ENCODE data around the gene TNNT3. TPM values are rescaled to one million over a fixed set of nuclear protein-coding genes. Genes with fewer than 3 reads are reported as not detected.

Gene TNNT3
- total RNA-seq, 2 donors from 2014 or later = 0.72 TPM; not detected in 1

DNA sequence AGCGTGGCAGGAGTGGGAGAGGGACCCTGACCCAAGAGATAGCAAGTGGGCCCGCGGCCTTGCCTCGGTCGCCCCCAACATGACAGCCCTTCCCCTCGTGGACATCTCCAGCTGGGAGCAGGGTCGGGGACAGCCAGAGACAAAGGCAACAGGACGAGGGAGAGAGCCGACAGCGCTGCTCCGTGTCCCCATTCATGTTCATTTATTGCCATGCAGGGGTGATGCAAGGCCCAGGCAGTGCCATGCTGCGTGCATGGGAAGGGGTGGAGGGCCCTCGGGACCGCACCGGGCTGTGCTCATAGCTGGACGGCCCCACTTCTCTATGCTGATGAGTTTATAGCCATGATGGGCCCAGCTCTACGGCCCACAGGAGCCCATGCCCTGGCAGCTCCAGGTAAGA lies 40.3 kb downstream of the TNNT3 start:
- no peaks in the 10 kb centered on the region for H3K36me3 ChIP-seq
- TF ChIP-seq, protein P1, sequence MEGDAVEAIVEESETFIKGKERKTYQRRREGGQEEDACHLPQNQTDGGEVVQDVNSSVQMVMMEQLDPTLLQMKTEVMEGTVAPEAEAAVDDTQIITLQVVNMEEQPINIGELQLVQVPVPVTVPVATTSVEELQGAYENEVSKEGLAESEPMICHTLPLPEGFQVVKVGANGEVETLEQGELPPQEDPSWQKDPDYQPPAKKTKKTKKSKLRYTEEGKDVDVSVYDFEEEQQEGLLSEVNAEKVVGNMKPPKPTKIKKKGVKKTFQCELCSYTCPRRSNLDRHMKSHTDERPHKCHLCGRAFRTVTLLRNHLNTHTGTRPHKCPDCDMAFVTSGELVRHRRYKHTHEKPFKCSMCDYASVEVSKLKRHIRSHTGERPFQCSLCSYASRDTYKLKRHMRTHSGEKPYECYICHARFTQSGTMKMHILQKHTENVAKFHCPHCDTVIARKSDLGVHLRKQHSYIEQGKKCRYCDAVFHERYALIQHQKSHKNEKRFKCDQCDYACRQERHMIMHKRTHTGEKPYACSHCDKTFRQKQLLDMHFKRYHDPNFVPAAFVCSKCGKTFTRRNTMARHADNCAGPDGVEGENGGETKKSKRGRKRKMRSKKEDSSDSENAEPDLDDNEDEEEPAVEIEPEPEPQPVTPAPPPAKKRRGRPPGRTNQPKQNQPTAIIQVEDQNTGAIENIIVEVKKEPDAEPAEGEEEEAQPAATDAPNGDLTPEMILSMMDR (IDR thresholded peaks at IDR 0.05) = no peak
- H3K27ac ChIP-seq = no peak overlapping the region
- no peak for DNase-seq
- H3K4me1 ChIP-seq = no peaks in the 10 kb centered on the region
- no peak overlapping the region for H3K9ac ChIP-seq (ENCODE audit: low read depth in 2 of 2, low read length in 2 of 2)
- no peak overlapping the region for H3K4me3 ChIP-seq
- no peaks in the 10 kb centered on the region for H3K9me3 ChIP-seq
- intact Hi-C loops (cut with DNase I) = no loop called here
- H3K27me3 ChIP-seq = no peaks in the 10 kb centered on the region

DNA sequence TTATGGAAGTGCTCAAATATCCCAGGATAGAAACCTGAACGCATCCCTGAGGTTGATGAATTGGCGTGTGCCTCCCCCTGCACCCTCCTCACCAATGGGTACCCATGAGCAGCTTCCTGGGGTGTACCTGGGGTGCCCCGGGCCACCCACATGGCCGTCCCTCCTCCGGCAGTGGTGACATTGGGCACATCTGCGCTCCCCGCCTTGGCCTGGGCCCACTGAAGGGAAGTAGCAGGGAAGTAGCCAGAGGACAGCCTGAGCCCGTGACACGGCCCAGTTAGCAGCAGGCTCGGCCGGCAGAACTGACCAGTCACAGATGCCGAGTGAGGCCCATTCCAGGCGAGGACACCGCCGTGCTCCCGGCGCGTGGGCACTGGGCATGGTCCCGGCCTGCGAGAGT lies 44.4 kb downstream of the TNNT3 start:
- H3K36me3 ChIP-seq = no peaks in the 10 kb centered on the region
- no peaks in the 10 kb centered on the region for H3K27me3 ChIP-seq
- TF ChIP-seq, protein P1 (IDR thresholded peaks at IDR 0.05) = no peak
- no peak for DNase-seq
- H3K4me3 ChIP-seq = no peak overlapping the region
- intact Hi-C loops (cut with DNase I) = no loop called here
- no peak overlapping the region for H3K9ac ChIP-seq (ENCODE audit: low read depth in 2 of 2, low read length in 2 of 2)
- no peaks in the 10 kb centered on the region for H3K9me3 ChIP-seq
- H3K27ac ChIP-seq = no peak overlapping the region
- no peaks in the 10 kb centered on the region for H3K4me1 ChIP-seq

DNA sequence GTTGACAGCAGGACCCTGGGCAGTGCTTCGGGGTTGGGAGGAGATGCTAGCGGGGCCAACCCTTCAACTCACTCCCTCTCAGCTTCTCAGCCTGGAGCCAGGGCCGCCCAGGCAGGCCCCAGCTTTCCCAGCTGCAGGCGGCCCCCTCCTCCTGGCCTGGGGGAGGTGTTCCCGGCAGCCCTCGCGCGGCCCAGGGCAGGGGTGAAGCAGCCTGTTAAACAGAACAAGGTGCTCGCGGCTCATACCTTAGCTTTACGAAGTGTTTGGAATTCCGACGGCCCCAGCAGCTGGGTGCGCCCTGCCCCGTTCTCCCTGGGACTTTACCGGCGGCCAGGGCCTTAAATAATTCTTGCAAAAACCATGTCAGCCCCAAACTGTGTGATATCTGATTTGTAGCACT lies 44.8 kb downstream of the TNNT3 start:
- Histone ChIP-seq H3K4me1 (no peaks in the 10 kb centered on the region), H3K9me3 (no peaks in the 10 kb centered on the region), H3K9ac (ENCODE audit: low read depth in 2 of 2, low read length in 2 of 2) (no peak overlapping the region), H3K4me3 (no peak overlapping the region), H3K36me3 (no peaks in the 10 kb centered on the region), H3K27ac (no peak overlapping the region), H3K27me3 (no peaks in the 10 kb centered on the region)
- no peak for DNase-seq
- intact Hi-C loops (cut with DNase I) = no loop called here
- TF ChIP-seq, protein P1 (IDR thresholded peaks at IDR 0.05) = no peak

DNA sequence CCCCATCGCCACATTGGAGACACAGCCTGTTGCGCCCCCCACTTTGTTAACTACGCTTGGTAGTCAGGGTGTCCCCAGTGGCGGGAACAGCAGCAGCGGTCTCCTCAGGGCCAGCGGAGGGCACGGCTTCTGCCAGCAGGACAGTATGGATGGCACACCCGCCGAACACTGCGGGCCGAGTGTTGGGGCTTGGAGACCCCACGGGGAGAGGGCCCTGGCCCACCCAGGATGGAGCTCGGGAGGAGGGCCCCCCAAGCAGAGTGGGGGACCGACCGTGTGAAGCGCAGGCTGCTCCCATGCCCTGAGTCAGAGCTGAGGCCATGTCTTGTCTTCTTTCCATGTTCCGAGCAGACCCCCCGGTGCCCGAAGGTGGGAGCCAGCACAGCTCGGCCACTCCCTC lies 45.5 kb downstream of the TNNT3 start:
- Histone ChIP-seq H3K4me3 (no peak overlapping the region), H3K4me1 (no peaks in the 10 kb centered on the region), H3K9ac (ENCODE audit: low read depth in 2 of 2, low read length in 2 of 2) (no peak overlapping the region), H3K27ac (no peak overlapping the region), H3K27me3 (no peaks in the 10 kb centered on the region), H3K36me3 (no peaks in the 10 kb centered on the region), H3K9me3 (no peaks in the 10 kb centered on the region)
- TF ChIP-seq, protein P1 (IDR thresholded peaks at IDR 0.05) = no peak
- intact Hi-C loops (cut with DNase I) = no loop called here
- no peak for DNase-seq

DNA sequence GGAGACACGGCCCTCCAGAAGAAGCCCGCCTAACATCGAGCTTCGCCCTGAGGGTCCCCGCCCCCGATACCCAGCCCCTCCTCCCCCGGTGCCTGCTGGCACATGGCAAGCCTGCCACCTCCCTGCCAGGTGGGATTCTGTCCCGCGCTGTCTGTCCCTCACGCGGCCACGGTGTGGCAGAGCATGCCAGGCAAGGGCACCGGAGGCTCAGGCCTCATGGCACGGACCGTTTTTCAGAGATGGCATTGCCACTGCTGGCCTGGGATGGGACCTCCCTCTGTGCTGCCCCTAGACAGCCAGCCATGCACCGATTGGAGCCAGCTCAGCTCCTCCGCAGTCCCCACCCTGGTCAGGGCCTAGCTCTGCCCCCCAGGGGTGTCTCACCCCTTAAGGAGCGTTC lies 47.0 kb downstream of the TNNT3 start:
- no peak for DNase-seq

More for the DNA sequence above, 47.0 kb downstream of the TNNT3 start:
- Histone ChIP-seq H3K4me1 (no peaks in the 10 kb centered on the region), H3K9me3 (no peaks in the 10 kb centered on the region), H3K27me3 (no peaks in the 10 kb centered on the region), H3K27ac (no peak overlapping the region), H3K36me3 (no peaks in the 10 kb centered on the region), H3K4me3 (no peak overlapping the region), H3K9ac (ENCODE audit: low read depth in 2 of 2, low read length in 2 of 2) (no peak overlapping the region)
- intact Hi-C loops (cut with DNase I) = no loop called here
- TF ChIP-seq, protein P1 (IDR thresholded peaks at IDR 0.05) = no peak
